ENCODE data around the gene POLD2.
A peak's percentile ranks its signal among the peaks of the same experiment; 100 is the strongest.
"Not testable (repeated sequence)": the region's sequence is repeated elsewhere in the genome, so short reads cannot be mapped to it uniquely, and the experiment has no call there.

Gene POLD2

DNA sequence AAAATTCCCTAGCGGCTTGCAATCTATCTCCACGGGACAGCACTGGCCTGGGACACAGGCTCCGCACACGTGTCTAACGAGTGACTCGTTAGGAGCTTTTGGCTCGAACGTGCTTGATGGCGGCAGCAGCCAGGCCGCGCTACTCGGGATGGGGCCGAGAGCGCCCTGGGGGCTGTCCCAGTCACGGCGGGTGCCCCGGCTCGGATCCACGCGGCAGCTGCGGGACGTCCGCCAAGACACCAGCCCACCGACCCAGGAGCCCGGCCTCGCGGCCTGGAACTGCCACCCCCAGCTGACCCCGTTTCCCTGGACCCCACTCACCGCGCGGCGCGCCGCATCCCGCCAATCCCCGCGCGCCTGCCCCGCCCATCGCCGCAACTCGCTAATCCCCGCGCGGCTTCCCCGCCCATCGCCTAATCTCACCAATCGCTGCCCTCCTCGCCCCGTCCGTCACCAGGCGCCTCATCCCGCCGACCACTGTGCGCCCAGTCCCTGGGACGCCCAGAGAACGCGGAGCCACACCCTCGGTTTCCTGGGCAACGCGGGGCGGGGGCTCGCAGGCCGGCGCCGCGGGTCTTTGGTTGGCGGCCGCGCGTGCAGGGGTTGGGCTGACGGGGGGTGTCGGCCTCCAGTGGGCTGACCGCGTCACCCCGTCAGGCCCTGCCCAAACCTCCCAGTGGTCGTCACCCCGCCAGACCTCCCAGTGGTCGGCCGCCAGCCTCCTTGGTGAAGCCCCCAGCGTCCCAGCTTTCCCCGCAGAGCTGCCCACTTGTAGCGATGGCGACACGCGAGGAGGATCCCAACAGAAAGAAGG is at the start of gene POLD2:
Gene POLD2 (minus strand): TSS at position 359 of the 814 bp plus-strand sequence. CDS start 1,495 bp downstream, outside the sequence.
- peak; percentile 99 to 100 for ATAC-seq

GRCh38 chr7:44172803-44173424 is 49.6 kb upstream of the POLD2 start:
- ATAC-seq: no peak

- ATAC-seq: no peak
These were observed 49.0 kb upstream of the POLD2 start for GRCh38 chr7:44172352-44172751.

- ATAC-seq: not testable (repeated sequence)
These were observed 48.6 kb upstream of the POLD2 start for GRCh38 chr7:44171901-44172300.

- ATAC-seq: no peak
These were observed 44.6 kb upstream of the POLD2 start for GRCh38 chr7:44167920-44168319.

DNA sequence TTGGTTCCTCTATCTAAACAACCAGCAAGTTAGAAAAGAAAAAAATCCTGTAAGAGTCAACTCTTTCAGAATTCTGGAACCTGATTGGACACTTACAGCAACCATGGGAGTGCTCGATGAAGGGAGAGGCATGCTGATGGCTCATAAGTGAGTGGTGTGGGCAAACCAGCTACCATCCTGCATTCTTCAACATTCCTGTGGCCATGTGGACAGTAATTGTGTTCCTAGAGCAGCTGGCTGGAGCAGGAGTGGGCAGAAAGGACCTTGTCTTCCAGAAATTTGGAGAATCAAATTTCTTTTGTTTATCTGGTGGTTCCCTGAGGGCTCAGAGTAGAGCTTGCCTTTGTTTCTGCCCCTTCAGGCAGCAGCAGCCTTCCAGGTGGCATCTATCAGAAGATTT is 40.2 kb upstream of the POLD2 start:
- no peak for ATAC-seq

DNA sequence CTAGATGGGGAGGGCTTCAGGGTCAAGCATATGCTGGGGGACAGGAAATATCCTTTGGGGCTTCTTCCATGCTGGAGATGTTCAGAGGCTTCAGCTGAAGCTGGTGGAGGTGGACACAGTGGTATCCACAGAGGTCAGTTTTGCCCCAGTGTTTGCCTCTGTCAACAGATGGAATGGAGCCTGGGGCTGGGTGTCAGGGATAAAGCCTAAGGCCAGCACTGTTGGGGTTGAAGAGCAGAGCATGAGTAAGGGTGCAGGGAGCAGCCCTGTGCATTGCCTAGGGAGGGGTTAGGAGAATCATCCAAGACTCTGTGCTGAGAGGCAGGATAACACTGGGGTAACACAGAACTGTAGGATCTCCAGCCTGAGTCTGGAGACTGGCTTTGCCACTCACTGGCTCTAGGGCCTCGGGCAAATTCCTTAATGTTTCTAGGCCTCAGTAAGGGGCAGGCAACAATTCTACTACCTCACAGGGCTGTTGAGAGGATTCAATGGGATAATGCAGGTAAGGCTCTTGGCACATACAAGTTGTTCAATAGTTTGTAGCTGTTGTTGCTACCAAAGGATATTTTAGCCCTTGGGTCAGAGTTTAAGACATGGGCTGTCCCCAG is 39.5 kb upstream of the POLD2 start:
- ATAC-seq: no peak

DNA sequence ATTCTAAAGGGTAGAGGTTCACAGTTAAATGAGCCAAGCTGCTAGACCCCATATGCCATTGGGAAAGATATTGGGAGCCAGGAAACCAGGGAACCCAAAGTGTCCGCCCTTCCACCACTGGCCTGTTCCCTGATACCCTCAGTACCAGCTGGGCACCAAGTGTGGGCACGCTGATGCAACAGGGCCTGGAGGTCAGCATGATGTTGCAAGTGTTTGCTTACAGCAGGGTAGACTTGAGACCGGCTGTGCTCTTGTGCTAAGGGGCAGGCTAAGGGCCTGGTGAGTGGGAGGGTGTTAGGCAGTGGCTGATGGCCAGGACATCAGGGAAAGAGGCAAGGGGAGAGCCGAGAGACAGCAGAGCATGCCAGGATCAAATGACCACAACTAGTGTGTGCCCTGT is 38.8 kb upstream of the POLD2 start:
- no peak for ATAC-seq

- ATAC-seq: no peak
These were observed 38.0 kb upstream of the POLD2 start for GRCh38 chr7:44161371-44161770.

- no peak for ATAC-seq
These were observed 36.7 kb upstream of the POLD2 start for GRCh38 chr7:44159824-44160630.

GRCh38 chr7:44158873-44159631 is 35.7 kb upstream of the POLD2 start:
- no peak for ATAC-seq

GRCh38 chr7:44158096-44158872 is 34.9 kb upstream of the POLD2 start:
- no peak for ATAC-seq

DNA sequence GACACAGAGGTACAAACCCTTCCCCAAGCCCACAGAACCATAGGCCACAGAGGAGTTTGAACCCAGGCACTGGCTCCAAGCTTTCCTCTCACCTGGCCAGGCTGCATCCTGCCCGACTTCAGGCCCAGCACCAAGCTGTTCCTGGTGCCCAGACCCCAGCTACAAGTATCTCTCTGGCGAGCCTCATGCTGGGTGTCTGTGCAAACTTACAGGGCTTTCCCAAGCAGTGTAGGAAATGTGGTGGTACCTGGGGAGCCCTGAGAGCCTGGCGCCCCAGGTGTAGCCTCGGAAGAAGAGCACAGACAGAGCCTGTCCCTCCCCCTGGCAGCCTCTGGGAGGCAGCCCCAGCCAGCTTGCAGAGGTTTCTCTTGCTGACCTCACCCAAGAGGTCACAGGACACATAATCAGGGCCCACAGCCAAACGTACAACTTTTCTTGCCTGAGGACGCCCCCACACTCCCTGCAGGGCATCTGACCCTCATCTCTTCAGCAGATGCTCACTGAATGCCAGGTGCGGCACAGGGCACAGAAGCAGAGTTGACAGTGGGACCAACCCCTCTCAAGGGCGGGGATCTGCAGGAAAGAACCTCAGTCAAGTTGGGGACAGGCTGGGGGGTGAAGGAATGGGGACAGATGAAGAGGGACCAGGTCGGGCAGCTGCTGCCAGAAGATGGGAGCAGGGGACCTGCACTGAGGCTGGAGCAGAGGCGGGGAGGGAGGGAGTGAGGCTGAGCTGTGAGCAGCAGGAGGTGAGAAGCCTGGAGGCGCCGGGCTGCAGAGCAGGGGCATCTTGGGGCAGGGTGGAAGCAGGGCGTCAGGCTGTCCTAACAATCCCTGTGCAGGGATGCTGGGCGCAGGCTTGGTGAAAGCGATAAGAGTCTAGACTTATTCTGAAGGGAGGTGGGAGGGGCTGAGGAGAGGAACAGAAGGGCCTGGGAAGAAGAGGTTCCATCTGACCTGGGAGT is 34.0 kb upstream of the POLD2 start:
- ATAC-seq: no peak

DNA sequence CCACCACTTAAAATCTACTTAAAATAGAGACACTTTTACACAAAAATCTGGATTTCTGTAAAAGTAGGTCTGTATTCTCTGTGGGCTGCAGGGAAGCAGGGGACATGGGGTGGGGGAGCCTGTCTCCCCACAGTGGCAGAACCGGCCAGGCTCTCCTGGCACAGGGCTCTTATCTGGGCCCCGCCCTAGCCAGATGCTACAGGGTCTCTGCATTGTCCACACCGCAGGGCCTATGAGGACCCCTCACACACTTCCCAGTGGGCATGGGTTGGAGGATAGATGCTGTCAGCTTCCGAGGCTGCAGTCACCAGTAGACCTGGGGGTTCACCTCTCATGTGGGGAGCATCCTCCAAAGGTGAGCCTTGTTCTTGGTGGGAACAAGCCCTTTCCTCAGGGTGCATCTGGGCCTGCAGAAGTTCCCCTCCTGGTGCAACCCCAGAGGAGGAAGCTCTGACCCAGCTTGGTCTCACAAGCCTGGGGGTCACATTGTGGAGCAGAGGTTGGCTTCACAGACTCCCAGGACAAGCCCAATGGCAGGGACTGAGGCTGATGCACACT is 33.2 kb upstream of the POLD2 start:
- ATAC-seq: no peak

GRCh38 chr7:44155191-44156185 is 32.1 kb upstream of the POLD2 start:
- ATAC-seq: no peak

DNA sequence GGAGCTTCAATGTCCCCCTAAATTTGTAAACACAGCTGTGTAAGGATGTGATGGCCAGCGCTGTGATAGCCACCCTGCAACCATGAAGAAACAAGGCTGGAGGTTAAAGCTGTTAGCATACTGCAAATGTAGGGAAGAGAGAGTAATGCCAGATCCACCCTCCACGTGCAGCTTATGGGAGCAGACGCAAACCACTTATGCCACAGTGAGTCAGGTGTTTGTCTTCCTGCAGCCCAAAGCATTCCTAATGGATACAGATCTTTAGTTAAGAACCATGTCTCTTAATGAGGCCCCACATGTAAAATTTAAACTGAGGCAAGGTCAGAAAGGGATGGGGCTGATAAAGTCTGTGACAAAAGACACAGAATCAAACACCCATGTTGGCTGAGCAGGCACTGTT is 31.4 kb upstream of the POLD2 start:
- ATAC-seq: no peak

DNA sequence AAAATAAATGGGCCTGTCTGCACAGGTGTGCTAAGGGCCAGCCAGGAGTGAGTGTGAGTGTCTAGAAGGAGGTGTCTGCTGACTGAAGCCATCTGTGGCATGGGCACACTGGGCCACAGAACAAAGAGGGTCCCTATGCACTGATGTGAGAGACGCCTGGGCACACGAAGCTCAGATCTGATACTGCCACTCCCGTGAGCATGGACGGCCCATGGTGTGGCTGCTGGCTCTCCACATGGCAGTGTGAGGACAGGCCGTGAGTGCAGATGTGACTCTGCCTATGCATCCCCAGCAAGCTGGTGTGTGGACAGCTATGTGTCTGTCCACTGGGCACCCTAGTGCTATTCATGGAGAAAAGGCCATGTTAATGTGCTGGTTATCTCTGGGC is 30.6 kb upstream of the POLD2 start:
- no peak for ATAC-seq

All from activated CD4-positive, CD25-positive, alpha-beta regulatory T cell treated with anti-CD3 and anti-CD28 coated beads, Interleukin-2, amount 50 U/mL, for 24 hours (primary cell).